CD4-positive, alpha-beta T cell treated with Interleukin-17A for 4 hours (primary cell): ENCODE data around the gene ZNF675.
A peak's percentile ranks its signal among the peaks of the same experiment; 100 is the strongest.
"Not testable (repeated sequence)": the region's sequence is repeated elsewhere in the genome, so short reads cannot be mapped to it uniquely, and the experiment has no call there.

Experiments
- DNase-seq: peaks from one replicate; pipeline ENCODE4 v3.0.0-alpha.2; 2020; ENCODE audit warnings: mixed read lengths

ZNF675 gene

DNA sequence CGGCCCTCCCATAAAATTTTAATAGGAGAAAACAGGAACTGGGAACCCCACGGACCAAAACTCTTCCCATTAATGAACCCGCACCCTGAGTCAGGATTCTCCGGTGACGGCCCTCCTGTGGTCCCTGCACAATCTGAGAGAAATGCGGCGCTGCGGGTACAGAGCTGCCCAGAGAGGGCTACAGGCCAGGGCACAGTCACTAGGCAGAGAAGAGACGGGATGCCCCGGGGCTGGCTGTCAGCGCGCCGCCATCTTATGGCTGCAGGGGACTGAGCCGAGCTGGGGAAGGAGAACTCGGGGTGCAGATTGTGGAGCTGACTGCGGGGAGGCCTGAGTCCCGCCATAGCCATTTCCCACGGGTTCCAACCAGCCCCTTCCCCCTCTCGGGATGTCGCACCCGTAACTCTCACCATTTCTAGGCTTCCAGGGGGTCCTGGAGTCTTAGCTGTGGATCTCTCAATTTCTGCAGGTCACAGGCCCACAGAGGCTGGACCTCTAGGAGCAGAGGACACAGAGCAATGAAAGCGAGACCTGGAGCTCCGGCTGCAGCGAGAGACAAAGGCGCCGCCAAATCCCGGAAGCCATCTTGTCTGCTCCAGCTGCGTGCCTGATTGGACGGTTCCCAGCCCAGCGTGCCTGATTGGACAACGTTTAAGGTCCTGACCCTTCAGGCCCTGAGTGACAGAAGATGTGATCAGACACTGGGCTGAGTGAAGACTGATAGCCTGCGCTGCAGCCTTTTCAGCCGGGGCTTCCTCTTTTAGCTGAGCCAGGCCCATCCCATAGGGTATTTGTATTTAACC is at the start of gene ZNF675:
Gene ZNF675 (minus strand): TSS at position 592 of the 803 bp plus-strand sequence. CDS start 179 bp downstream, at position 413.
- DNase-seq: peak; percentile 89

DNA sequence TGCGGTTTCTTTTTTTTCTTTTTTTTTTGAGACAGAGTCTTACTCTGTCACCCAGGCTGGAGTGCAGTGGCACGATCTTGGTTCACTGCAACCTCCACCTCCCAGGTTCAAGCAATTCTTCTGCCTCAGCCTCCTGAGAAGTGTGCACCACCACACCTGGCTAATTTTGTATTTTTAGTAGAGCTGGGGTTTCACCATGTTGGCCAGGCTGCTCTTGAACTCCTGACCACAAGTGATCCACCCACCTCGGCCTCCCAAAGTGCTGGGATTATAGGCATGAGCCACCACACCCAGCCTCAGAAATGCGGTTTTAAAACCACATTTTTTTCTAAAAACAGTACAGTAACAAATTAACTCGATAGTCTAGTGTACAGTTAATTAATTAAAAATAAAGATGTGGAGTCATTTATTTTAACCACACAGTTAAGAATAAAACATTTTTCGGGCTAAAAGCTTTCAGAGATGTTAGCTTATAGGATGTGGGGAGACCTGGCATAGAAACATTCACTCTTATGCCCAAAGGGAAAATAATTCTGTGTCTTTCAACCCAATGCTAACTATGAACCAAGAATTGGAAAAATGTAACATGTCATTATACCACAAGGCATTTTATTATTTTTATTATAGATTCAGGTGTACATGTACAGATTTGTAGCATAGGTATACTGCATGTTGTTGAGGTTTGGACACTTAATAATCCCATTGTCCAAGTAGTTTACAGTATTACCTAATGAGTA is 43.9 kb upstream of the ZNF675 start:
- DNase-seq: not testable (repeated sequence)

DNA sequence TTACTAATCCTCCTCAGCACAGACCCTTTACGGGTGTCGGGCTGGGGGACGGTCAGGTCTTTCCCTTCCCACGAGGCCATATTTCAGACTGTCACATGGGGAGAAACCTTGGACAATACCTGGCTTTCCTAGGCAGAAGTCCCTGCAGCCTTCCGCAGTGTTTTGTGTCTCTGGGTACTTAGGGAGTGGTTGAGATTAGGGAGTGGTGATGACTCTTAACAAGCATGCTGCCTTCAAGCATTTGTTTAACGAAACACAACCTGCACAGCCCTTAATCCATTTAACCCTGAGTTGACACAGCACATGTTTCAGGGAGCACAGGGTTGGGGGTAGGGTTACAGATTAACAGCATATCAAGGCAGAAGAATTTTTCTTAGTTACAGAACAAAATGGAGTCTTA is 37.1 kb upstream of the ZNF675 start:
- DNase-seq: not testable (repeated sequence)

DNA sequence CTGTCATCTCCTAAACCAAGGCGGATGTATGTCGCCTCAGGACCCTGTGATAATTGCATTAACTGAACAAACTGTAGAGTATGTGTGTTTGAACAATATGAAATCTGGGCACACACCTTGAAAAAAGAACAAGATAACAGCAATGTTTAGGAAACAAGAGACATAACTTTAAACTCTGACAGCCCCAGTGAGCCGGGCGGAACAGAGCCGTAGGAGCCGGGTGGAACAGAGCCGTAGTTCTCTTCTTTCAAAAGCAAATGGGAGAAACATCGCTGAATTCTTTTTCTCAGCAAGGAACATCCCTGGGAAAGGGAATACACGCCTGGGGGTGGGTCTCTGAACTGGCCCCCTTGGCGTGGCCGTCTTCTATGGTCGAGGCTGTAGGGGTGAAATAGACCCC is 31.8 kb upstream of the ZNF675 start:
- no peak for DNase-seq

DNA sequence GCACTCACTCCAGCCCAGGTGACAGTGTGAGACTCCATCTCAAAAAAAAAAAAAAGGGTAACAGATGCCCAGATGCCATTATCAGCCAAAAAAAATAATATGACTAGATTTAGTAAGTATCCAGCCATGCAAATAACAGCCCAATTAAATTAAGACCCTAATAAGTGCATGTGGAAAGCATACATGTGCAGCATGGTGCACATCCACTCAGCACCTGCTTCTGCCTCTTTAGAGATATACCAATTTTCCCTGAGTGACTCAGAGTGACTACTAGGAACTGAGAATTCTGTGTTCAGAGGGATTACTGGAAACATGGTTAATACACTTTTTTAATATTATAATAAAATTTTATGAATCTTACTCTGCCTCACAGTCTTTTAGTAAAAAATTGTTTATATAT is 29.8 kb upstream of the ZNF675 start:
- DNase-seq: no peak

DNA sequence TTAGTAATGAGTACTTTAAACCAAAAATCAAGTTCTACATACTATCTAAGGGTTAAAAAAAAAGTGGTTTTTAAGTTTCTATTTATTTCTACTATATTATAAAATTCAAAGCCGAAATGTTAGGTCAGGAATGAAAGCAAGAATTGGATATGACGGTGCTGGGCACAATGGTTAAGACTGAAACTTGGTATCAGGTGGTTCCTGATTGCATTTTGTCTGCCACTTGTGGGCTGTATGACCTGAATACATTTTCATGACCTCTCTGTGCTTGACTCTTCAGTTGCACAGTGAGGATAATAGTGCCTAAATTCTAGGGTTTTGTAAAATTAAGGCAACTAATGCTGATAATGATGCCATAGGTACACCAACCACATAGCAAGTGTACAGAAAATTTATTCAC is 22.3 kb upstream of the ZNF675 start:
- DNase-seq: no peak

DNA sequence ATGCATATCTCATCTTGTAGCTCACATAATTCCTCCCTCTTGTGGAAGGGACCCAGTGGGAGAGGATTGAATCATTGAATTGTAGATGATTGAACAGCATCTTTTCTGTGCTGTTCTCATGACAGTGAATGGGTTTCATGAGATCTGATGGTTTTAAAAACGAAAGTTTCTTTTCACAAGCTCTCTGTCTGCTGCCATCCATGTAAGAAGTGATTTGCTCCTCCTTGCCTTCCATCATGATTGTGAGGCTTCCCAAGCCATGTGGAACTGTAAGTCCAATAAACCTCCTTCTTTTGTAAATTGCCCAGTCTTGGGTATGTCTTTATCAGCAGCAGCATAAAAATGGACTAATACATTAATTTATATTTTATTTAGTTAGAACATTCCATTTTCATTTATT is 19.6 kb upstream of the ZNF675 start:
- DNase-seq: no peak

DNA sequence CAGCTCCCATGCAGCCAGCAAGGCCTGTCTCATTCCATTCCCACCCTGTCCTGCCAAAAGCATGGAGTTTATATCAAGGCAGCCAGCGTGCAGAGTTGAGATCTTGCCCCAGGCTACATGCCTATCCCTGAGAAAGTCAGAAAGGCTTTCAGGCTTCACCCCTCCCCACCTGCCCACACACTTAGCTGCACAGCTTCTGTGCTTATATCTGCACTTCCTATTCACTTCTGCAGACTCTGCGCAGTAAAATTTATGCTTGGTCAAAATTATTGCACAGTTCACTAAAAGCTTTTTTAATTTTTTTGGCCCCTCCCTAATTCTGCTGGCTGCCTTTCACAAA is 12.5 kb upstream of the ZNF675 start:
- DNase-seq: no peak

DNA sequence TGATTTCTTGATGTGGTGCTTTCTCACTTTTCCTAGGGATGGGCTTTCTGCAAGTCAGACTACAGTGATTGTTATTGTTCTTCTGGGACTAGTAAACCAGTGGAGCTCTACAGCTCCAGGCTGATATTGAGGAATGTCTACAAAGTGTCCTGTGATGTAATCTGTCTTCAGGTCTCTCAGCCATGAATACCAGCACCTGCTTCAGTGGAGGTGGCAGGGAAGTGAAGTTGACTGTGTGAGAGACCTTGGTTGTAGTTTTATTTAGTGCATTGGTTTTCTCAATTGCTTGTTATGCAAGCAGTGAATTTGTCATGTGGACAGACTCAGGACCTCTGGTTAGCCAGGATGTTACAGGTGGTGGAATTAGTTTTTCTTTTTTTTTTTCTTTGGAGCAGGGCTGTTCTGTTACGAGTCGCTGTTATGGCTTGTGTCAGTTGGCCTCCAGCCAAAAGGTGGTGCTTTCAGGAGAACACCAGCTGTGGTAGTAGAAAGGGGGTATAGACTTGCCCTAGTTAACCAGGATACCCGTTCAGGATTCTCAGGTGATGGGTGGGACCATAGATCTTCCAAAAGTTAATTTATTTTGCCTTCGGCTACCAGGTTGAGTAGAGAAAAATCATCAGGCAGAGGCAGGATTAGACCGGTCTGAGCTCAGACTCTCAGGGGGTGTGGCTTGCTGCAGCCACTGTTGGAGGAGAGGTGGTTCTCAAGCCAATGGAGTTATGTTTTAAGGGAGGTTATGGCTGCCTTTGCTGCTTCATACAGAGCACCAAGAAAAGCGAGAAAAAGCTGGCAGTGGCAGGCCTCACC is 11.9 kb upstream of the ZNF675 start:
- DNase-seq: peak; percentile 8

DNA sequence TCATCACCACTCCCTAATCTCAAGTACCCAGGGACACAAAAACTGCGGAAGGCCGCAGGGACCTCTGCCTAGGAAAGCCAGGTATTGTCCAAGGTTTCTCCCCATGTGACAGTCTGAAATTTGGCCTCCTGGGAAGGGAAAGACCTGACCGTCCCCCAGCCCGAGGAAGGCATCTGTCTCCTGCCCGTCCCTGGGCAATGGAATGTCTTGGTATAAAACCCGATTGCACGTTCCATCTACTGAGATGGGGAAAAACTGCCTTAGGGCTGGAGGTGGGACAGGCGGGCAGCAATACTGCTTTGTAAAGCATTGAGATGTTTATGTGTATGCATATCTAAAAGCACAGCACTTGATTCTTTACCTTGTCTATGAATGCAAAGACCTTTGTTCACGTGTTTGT is 5.9 kb upstream of the ZNF675 start:
- DNase-seq: not testable (repeated sequence)

DNA sequence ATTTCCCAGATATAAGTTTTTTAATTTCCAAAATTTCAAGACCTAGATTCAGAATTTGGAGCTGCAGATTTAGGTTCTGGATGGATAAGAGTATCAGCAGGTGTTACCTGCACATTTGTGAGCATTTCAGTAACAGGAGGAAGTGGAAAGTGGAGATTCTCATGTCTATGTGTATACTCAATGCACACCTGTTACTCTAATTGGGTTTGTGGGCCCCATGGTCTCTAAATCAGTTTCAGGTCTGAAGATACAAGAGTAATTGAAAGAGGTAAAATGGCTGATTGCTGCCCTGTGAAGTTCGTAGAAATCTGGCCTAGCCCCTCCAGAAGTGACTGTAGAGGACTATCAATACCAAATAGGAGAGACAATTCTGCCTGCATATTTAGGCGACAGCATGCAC is 13.9 kb downstream of the ZNF675 start:
- DNase-seq: no peak

DNA sequence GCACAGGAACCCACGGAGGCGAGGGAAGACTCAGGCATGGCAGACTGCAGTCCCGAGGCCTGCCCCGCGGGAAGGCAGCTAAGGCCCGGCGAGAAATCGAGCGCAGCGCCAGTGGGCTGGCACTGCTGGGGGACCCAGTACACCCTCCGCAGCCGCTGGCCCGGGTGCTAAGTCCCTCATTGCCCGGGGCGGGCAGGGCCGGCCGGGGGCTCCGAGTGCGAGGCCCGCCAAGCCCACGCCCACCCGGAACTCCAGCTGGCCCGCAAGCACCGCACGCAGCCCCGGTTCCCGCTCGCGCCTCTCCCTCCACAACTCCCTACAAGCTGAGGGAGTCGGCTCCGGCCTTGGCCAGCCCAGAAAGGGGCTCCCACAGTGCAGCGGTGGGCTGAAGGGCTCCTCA is 18.4 kb downstream of the ZNF675 start:
- DNase-seq: not testable (repeated sequence)

DNA sequence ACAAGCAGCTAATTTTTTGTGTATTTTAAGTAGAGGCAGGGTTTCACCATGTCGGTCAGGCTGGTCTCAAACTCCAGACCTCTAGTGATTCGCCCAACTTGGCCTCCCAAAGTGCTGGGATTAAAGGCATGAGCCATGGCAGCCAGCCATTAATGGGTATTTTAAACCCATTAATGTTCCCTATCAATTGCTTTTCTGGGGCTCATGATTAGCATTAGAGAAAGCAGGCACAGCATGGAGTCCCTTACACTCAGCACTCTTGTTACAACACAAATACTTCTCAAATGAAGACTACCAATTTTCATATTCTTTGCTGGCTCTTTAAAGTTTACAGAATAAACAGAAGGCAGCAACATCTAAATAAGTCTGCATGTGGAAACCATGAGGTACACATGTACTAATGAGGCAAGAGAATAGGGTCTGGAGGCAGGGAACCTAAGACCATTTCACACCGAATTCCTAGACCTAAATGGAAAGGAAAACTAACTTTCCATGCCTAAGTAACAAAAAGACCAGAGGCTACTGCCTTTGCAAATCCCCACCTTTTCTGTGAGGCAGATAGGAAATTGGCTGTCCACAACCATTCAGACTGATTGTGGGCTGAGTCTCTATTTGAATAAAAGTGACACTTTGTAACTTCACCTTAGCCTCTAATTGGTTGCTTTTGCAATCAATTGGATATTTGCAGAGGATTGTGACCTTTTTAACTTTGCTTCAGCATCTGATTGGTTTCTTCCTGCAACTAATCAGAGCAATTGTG is 21.2 kb downstream of the ZNF675 start:
- DNase-seq: no peak

DNA sequence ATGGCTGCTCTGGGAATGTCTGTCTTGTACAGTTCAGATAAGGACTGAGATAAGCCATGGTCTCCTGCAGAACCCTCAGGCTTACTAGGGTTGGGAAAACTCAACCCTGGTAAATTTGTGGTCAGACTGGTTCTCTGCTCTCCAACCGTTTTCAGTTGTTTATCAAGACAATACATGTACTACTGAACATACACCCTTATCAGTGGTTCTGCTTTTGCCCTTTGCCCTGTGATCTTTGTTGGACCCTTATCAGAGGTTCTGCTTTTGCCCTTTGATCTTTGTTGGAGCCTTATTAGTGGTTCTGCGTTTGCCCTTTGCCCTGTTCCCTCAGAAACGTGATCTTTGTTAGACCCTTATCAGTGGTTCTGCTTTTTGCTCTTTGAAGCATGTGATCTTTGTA is 37.2 kb downstream of the ZNF675 start:
- not testable (repeated sequence) for DNase-seq
